HepG2 (cell line): Measurements from ENCODE around the gene SAMD14. TPM values are rescaled to one million over a fixed set of nuclear protein-coding genes. Genes with fewer than 3 reads are reported as not detected.

Source experiments
- RBFOX2 ChIP-seq: fragments of 200-400 bp; formaldehyde crosslinking; IDR thresholded peaks from 2 replicates; pipeline ENCODE4 v1.6.1; 2017; ENCODE audit warnings: low read depth, mild to moderate bottlenecking, low read length
- SAP130 ChIP-seq: IDR thresholded peaks from 2 replicates; pipeline ENCODE4 v1.6.1; 2016; ENCODE audit warnings: low read depth
- TEAD3 ChIP-seq: optimal IDR thresholded peaks from 2 replicates; pipeline ENCODE3; 2016; ENCODE audit warnings: borderline replicate concordance
- ZNF34 ChIP-seq: sonication (generic); formaldehyde crosslinking; IDR thresholded peaks from 2 replicates; pipeline ENCODE4 v1.4.0; 2020; ENCODE audit warnings: mild to moderate bottlenecking, missing genetic modification reagents, borderline replicate concordance
- polyA plus RNA-seq, 8 experiments: library from polyadenylated mRNA; depleted of rRNA in 3 of 8; stranded (reverse) in 7 of 8; unstranded in 1 of 8; fragments of >200 nt; fragmentation: Illumina TruSeq in 4 of 8; extraction: Trizol in 4 of 8; gene quantifications; 2 replicates each; pipeline versions ENCODE4 v1.2.1 to v1.2.3, GENCODE V29; 2011 to 2016; ENCODE audit warnings: low read depth in 4 of 8, missing spikeins in 1 of 8, mixed read lengths in 1 of 8; ENCODE audit not compliant: insufficient read depth in 1 of 8
- total RNA-seq, 5 experiments: library from RNA; depleted of rRNA; stranded (reverse); fragments of >200 nt; fragmentation: Illumina TruSeq; extraction: Trizol; gene quantifications; 2 replicates each; pipeline ENCODE4 v1.2.3, GENCODE V29; 2016; ENCODE audit warnings: low read depth in 1 of 5
- TF ChIP-seq, protein P1 (sequence below), 2 experiments: sonication (generic) in 1 of 2; formaldehyde crosslinking in 1 of 2; IDR thresholded peaks; 2 replicates each; pipeline versions ENCODE4 v1.4.0 to v1.6.1; 2018 to 2020; ENCODE audit warnings: missing genetic modification reagents in 2 of 2, borderline replicate concordance in 1 of 2, low read depth in 1 of 2, mild to moderate bottlenecking in 1 of 2, missing biosample characterization in 1 of 2
- TF ChIP-seq, protein P2 (sequence below): IDR thresholded peaks from 2 replicates; pipeline ENCODE4 v1.6.1; 2012; ENCODE audit warnings: low read length, improper control_type of control experiment
- TF ChIP-seq, protein P3 (sequence below): sonication (generic); formaldehyde crosslinking; conservative IDR thresholded peaks from 2 replicates; pipeline ENCODE4 v1.8.0; 2022; ENCODE audit warnings: mild to moderate bottlenecking, moderate library complexity, missing genetic modification reagents

Gene SAMD14
- total and polyA plus RNA-seq, 2 of the 13 experiments (the other 11 are each of a cell fraction or from before 2014, with no cell fraction given): 0.07 to 0.22 TPM

DNA sequence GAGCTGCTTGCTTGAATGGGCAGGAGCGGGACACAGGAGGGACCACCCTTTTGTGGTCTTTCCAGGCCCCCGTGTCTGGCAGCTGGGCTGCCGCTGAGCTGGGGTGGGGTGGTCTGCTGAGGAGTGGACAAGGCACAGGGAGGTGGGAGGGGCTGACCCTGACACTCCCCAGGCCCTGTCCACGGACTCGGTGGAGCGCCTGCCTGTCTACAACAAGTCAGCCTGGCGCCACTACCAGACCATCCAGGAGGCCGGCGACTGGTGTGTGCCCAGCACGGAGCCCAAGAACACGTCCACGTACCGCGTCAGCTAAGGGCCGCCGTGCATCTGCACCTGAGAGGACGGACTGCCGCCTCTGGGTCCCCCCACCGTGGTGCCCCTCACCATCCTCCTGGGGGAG, 20.2 kb downstream of the SAMD14 start (continued):
- TF ChIP-seq, protein P1, sequence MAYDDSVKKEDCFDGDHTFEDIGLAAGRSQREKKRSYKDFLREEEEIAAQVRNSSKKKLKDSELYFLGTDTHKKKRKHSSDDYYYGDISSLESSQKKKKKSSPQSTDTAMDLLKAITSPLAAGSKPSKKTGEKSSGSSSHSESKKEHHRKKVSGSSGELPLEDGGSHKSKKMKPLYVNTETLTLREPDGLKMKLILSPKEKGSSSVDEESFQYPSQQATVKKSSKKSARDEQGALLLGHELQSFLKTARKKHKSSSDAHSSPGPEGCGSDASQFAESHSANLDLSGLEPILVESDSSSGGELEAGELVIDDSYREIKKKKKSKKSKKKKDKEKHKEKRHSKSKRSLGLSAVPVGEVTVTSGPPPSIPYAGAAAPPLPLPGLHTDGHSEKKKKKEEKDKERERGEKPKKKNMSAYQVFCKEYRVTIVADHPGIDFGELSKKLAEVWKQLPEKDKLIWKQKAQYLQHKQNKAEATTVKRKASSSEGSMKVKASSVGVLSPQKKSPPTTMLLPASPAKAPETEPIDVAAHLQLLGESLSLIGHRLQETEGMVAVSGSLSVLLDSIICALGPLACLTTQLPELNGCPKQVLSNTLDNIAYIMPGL (CRISPR knock-in tag; IDR thresholded peaks at IDR 0.05; ENCODE audit: borderline replicate concordance in 1 of 2, low read depth in 1 of 2): no peak
- TF ChIP-seq SAP130 (CRISPR knock-in tag) (no peak), ZNF34 (no peak), TEAD3 (CRISPR knock-in tag) (no peak), RBFOX2 (no peak)
- TF ChIP-seq, protein P2, sequence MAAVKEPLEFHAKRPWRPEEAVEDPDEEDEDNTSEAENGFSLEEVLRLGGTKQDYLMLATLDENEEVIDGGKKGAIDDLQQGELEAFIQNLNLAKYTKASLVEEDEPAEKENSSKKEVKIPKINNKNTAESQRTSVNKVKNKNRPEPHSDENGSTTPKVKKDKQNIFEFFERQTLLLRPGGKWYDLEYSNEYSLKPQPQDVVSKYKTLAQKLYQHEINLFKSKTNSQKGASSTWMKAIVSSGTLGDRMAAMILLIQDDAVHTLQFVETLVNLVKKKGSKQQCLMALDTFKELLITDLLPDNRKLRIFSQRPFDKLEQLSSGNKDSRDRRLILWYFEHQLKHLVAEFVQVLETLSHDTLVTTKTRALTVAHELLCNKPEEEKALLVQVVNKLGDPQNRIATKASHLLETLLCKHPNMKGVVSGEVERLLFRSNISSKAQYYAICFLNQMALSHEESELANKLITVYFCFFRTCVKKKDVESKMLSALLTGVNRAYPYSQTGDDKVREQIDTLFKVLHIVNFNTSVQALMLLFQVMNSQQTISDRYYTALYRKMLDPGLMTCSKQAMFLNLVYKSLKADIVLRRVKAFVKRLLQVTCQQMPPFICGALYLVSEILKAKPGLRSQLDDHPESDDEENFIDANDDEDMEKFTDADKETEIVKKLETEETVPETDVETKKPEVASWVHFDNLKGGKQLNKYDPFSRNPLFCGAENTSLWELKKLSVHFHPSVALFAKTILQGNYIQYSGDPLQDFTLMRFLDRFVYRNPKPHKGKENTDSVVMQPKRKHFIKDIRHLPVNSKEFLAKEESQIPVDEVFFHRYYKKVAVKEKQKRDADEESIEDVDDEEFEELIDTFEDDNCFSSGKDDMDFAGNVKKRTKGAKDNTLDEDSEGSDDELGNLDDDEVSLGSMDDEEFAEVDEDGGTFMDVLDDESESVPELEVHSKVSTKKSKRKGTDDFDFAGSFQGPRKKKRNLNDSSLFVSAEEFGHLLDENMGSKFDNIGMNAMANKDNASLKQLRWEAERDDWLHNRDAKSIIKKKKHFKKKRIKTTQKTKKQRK: no peak
- TF ChIP-seq, protein P3, sequence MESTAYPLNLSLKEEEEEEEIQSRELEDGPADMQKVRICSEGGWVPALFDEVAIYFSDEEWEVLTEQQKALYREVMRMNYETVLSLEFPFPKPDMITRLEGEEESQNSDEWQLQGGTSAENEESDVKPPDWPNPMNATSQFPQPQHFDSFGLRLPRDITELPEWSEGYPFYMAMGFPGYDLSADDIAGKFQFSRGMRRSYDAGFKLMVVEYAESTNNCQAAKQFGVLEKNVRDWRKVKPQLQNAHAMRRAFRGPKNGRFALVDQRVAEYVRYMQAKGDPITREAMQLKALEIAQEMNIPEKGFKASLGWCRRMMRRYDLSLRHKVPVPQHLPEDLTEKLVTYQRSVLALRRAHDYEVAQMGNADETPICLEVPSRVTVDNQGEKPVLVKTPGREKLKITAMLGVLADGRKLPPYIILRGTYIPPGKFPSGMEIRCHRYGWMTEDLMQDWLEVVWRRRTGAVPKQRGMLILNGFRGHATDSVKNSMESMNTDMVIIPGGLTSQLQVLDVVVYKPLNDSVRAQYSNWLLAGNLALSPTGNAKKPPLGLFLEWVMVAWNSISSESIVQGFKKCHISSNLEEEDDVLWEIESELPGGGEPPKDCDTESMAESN (CRISPR knock-in tag): no peak
